ENCODE data around the gene HSD17B10.
"Not testable (repeated sequence)": the region's sequence is repeated elsewhere in the genome, so short reads cannot be mapped to it uniquely, and the experiment has no call there.

HSD17B10 gene

GRCh38 chrX:53474707-53475106 is 40.5 kb upstream of the HSD17B10 start:
- peak; percentile 87 for DNase-seq (ENCODE audit: low read depth)
- no peak for TF ChIP-seq MAX (IDR thresholded peaks at IDR 0.05; ENCODE audit: low read depth, low read length)
- TF ChIP-seq MYC (IDR thresholded peaks at IDR 0.05; ENCODE audit: low read depth, low read length), result no peak
- TF ChIP-seq CTCF (IDR thresholded peaks at IDR 0.05; ENCODE audit: low read depth, low read length), result no peak
- no peak for TF ChIP-seq POLR2A (IDR thresholded peaks at IDR 0.05; ENCODE audit: extremely low read depth, insufficient read length)

GRCh38 chrX:53471346-53471745 is 37.2 kb upstream of the HSD17B10 start:
- TF ChIP-seq MAX (IDR thresholded peaks at IDR 0.05; ENCODE audit: low read depth, low read length) (no peak), MYC (IDR thresholded peaks at IDR 0.05; ENCODE audit: low read depth, low read length) (no peak), POLR2A (IDR thresholded peaks at IDR 0.05; ENCODE audit: extremely low read depth, insufficient read length) (no peak), CTCF (IDR thresholded peaks at IDR 0.05; ENCODE audit: low read depth, low read length) (no peak)
- DNase-seq (ENCODE audit: low read depth), result no peak
- H3K4me3 ChIP-seq (ENCODE audit: low read depth, low read length), result no peak overlapping the region

More at GRCh38 chrX:53474707-53475106, 40.5 kb upstream of the HSD17B10 start:
- H3K4me3 ChIP-seq (ENCODE audit: low read depth, low read length), result no peak overlapping the region

GRCh38 chrX:53468659-53469058 is 34.5 kb upstream of the HSD17B10 start:
- not testable (repeated sequence) for H3K4me3 ChIP-seq (ENCODE audit: low read depth, low read length)

GRCh38 chrX:53458082-53458481 is 23.9 kb upstream of the HSD17B10 start:
- DNase-seq (ENCODE audit: low read depth), result no peak
- no peak for TF ChIP-seq POLR2A (IDR thresholded peaks at IDR 0.05; ENCODE audit: extremely low read depth, insufficient read length)
- TF ChIP-seq MYC (IDR thresholded peaks at IDR 0.05; ENCODE audit: low read depth, low read length), result no peak
- TF ChIP-seq MAX (IDR thresholded peaks at IDR 0.05; ENCODE audit: low read depth, low read length), result no peak
- TF ChIP-seq CTCF (IDR thresholded peaks at IDR 0.05; ENCODE audit: low read depth, low read length), result no peak
- H3K4me3 ChIP-seq (ENCODE audit: low read depth, low read length), result no peak overlapping the region

More at GRCh38 chrX:53468659-53469058, 34.5 kb upstream of the HSD17B10 start:
- not testable (repeated sequence) for DNase-seq (ENCODE audit: low read depth)

- peak; percentile 45 for DNase-seq (ENCODE audit: low read depth)
- TF ChIP-seq POLR2A (IDR thresholded peaks at IDR 0.05; ENCODE audit: extremely low read depth, insufficient read length), result no peak
- H3K4me3 ChIP-seq (ENCODE audit: low read depth, low read length), result no peak overlapping the region
Observed at GRCh38 chrX:53456254-53456653, 22.1 kb upstream of the HSD17B10 start.

GRCh38 chrX:53452812-53453211 is 18.6 kb upstream of the HSD17B10 start:
- DNase-seq (ENCODE audit: low read depth), result no peak
- TF ChIP-seq POLR2A (IDR thresholded peaks at IDR 0.05; ENCODE audit: extremely low read depth, insufficient read length), result no peak
- no peak for TF ChIP-seq MAX (IDR thresholded peaks at IDR 0.05; ENCODE audit: low read depth, low read length)
- no peak for TF ChIP-seq MYC (IDR thresholded peaks at IDR 0.05; ENCODE audit: low read depth, low read length)
- no peak for TF ChIP-seq CTCF (IDR thresholded peaks at IDR 0.05; ENCODE audit: low read depth, low read length)
- H3K4me3 ChIP-seq (ENCODE audit: low read depth, low read length), result no peak overlapping the region

- TF ChIP-seq MYC (IDR thresholded peaks at IDR 0.05; ENCODE audit: low read depth, low read length), result no peak
- H3K4me3 ChIP-seq (ENCODE audit: low read depth, low read length), result no peak overlapping the region
- DNase-seq (ENCODE audit: low read depth), result no peak
Observed at GRCh38 chrX:53449632-53450031, 15.5 kb upstream of the HSD17B10 start.

All from NB4 (cell line).